ENCODE measurements around the gene AIFM3. TPM values are rescaled to one million over a fixed set of nuclear protein-coding genes. Genes with fewer than 3 reads are reported as not detected.

AIFM3 gene
- total RNA-seq, 1 donor from 2014 or later, result 2.4 TPM

DNA sequence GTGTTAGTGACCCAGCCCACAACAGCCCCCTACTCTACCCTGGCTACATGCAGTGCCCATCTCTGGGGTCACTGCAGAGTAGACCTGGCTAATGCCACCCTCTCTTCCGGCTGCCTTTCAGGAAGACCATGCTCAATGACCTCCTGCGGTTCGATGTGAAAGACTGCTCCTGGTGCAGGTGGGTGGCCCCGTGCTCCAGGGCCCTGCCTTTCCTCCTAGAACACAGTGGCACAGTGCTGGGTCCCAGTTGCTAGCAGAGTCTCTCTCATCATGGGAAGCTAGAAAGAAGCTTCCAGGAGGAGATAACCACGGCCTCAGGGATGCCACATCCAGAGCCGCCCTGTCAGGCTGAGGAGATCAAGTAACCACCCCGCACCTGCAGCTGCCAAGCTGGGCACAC is 18.7 kb downstream of the AIFM3 start:
- TF ChIP-seq, protein P1, sequence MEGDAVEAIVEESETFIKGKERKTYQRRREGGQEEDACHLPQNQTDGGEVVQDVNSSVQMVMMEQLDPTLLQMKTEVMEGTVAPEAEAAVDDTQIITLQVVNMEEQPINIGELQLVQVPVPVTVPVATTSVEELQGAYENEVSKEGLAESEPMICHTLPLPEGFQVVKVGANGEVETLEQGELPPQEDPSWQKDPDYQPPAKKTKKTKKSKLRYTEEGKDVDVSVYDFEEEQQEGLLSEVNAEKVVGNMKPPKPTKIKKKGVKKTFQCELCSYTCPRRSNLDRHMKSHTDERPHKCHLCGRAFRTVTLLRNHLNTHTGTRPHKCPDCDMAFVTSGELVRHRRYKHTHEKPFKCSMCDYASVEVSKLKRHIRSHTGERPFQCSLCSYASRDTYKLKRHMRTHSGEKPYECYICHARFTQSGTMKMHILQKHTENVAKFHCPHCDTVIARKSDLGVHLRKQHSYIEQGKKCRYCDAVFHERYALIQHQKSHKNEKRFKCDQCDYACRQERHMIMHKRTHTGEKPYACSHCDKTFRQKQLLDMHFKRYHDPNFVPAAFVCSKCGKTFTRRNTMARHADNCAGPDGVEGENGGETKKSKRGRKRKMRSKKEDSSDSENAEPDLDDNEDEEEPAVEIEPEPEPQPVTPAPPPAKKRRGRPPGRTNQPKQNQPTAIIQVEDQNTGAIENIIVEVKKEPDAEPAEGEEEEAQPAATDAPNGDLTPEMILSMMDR (IDR thresholded peaks at IDR 0.05; ENCODE audit: insufficient read depth, low read length, severe bottlenecking), result no peak
- FAIRE-seq (no peak), DNase-seq (ENCODE audit: low read depth) (no peak)
- Histone ChIP-seq H3K27me3 (ENCODE audit: control insufficient read depth, insufficient read depth, low read length) (no peaks in the 10 kb centered on the region), H3K36me3 (ENCODE audit: control insufficient read depth, insufficient read depth, low read length) (peaks cover 25% of the 10 kb centered on the region), H3K4me3 (ENCODE audit: low read depth, low read length) (no peak overlapping the region)

DNA sequence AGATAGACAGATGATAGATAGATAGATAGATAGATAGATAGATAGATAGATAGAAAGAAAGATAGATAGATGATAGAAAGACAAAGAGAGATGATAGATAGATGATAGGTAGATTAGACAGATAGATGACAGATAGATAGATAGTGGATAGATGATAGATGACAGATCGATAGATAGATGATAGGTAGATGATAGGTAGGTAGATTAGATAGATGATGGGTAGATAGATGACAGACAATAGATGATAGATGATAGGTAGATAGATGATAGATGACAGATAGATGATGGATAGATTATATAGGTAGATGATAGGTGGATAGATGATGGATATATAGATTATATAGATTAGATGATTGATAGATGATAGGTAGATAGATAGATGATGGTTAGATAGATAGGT is 19.3 kb downstream of the AIFM3 start:
- peaks cover 30% of the 10 kb centered on the region for H3K36me3 ChIP-seq (ENCODE audit: control insufficient read depth, insufficient read depth, low read length)
- TF ChIP-seq, protein P1 (IDR thresholded peaks at IDR 0.05; ENCODE audit: insufficient read depth, low read length, severe bottlenecking), result no peak
- no peak overlapping the region for H3K4me3 ChIP-seq (ENCODE audit: low read depth, low read length)
- no peak for DNase-seq (ENCODE audit: low read depth)
- no peak for FAIRE-seq
- no peaks in the 10 kb centered on the region for H3K27me3 ChIP-seq (ENCODE audit: control insufficient read depth, insufficient read depth, low read length)

DNA sequence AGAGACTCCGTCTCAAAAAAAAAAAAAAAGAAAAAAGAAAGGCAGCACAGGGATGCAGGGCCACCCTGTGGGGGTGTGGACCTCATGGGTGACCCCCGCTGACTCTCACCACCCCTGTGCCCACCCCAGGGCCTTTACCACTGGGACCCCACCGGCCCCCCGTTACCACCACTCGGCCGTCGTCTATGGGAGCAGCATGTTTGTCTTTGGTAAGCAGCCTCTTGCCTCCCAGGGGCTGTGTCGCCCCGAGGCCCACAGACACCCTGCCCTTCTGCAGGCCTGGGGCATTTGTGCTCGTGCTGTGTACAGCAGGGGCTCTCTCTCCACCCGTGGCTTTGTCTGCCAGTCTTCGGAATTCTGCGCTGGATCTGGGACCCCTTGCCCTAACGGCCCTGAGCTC is 20.3 kb downstream of the AIFM3 start:
- H3K4me3 ChIP-seq (ENCODE audit: low read depth, low read length), result no peak overlapping the region
- DNase-seq (ENCODE audit: low read depth) (no peak), FAIRE-seq (no peak)
- no peaks in the 10 kb centered on the region for H3K27me3 ChIP-seq (ENCODE audit: control insufficient read depth, insufficient read depth, low read length)
- TF ChIP-seq, protein P1 (IDR thresholded peaks at IDR 0.05; ENCODE audit: insufficient read depth, low read length, severe bottlenecking), result no peak
- peaks cover 39% of the 10 kb centered on the region for H3K36me3 ChIP-seq (ENCODE audit: control insufficient read depth, insufficient read depth, low read length)

DNA sequence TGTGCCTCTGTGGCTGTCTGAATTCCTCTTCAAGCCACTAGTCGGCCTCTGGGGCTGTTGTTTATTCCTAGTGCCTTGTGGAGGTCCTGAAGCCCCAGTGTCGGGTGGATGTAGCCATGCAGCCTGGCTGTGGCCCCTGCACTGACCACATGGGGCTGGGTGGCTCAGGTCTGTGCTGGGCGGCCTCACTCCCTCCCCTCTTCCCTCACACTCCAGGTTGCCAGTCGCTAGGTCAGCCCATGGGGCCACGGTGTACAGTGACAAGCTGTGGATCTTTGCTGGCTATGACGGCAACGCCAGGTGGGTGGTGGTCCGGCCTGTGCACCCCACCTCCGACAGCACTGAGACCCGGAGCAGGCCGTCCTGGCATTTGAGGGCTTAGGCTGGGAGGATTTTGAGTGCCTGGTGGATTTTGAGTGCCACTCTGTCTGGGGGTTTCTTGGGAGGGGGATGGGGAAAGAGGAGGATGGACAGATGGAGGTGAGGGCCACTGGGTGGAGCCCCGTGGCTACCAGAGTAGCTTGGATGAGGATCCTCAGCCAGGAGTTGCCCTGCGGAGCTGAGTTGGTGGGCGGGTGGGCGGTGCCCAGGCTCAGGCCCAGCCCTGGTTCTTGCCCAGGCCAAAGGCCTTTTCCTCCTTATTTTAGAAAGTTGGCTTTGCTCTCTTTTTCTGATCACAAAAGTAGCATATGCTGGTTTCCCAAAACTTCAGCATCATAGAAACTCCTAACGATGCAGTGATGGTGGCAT is 21.7 kb downstream of the AIFM3 start:
- Histone ChIP-seq H3K36me3 (ENCODE audit: control insufficient read depth, insufficient read depth, low read length) (peaks cover 49% of the 10 kb centered on the region), H3K27me3 (ENCODE audit: control insufficient read depth, insufficient read depth, low read length) (no peaks in the 10 kb centered on the region), H3K4me3 (ENCODE audit: low read depth, low read length) (no peak overlapping the region)
- TF ChIP-seq, protein P1 (IDR thresholded peaks at IDR 0.05; ENCODE audit: insufficient read depth, low read length, severe bottlenecking), result no peak
- DNase-seq (ENCODE audit: low read depth), result no peak
- FAIRE-seq, result no peak

DNA sequence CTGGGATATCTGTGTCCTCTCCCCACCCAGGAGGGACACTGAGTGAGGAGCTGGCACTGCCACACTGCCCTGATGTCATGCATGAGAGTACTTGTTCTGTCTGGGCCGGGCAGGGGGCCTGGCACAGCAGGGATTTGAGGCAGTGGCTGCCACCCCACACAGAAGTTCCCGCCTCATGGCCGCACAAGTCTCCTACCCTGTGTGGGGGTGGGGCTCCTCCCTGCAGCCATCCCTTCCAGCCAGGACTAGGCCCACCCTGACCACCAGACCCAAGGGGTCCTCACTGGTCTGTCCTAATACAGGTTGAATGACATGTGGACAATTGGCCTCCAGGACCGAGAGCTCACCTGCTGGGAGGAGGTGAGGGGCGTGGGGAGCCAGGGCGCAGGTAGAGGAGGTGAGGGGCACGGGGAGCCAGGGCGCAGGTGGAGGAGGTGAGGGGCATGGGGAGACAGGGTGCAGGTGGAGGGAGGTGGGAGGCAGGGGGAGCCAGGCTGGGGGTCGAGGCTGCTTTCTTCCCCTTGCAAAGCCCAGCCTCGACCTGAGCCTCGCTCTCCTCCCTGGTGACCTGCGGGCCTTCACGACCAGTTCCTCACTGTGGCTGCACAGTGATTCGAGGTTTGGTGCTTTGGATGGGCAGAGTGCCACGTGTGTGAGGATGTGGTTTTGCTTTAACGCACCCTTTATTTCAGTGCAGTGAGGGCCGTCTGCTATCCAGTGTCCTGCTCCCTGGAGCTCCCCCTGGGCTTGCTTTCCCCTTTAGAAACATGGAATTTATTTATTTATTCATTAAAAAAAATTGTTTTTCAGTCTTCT is 22.5 kb downstream of the AIFM3 start:
- no peak overlapping the region for H3K4me3 ChIP-seq (ENCODE audit: low read depth, low read length)
- peaks cover 51% of the 10 kb centered on the region for H3K36me3 ChIP-seq (ENCODE audit: control insufficient read depth, insufficient read depth, low read length)
- no peak for DNase-seq (ENCODE audit: low read depth)
- TF ChIP-seq, protein P1 (IDR thresholded peaks at IDR 0.05; ENCODE audit: insufficient read depth, low read length, severe bottlenecking), result no peak
- FAIRE-seq, result no peak
- H3K27me3 ChIP-seq (ENCODE audit: control insufficient read depth, insufficient read depth, low read length), result no peaks in the 10 kb centered on the region
